Gastrocnemius medialis (tissue), 4 donors: ENCODE measurements around the gene QSOX2. TPM values are rescaled to one million over a fixed set of nuclear protein-coding genes. Genes with fewer than 3 reads are reported as not detected.

Experiments
- ATAC-seq, 2 donors: fragments of 150-250 bp; one replicate each; pipeline ENCODE4 v1.9.1; 2016
- DNase-seq, 2 donors: peaks; one replicate each; pipeline ENCODE4 v3.0.0-alpha.2; 2019
- H3K27ac ChIP-seq, 4 donors: fragments of 200-600 bp; sonication (generic); 1 replicate in 1 of 4; 2 replicates in 3 of 4; pipeline ENCODE4 v1.5.1; 2016 to 2018; ENCODE audit warnings: mild to moderate bottlenecking in 2 of 4, moderate library complexity in 1 of 4
- H3K27me3 ChIP-seq, 3 donors: fragments of 200-600 bp; sonication (generic) in 2 of 3; 1 replicate in 1 of 3; 2 replicates in 2 of 3; pipeline versions ENCODE4 v1.5.1 to v1.6.0; 2016 to 2019; ENCODE audit warnings: mild to moderate bottlenecking in 1 of 3, moderate library complexity in 1 of 3
- H3K36me3 ChIP-seq, 2 donors: fragments of 200-600 bp; sonication (generic) in 1 of 2; one replicate each; pipeline ENCODE4 v1.5.1; 2017 to 2018
- H3K4me1 ChIP-seq, 2 donors: fragments of 200-600 bp; sonication (generic) in 1 of 2; one replicate each; pipeline ENCODE4 v1.5.1; 2016 to 2017; ENCODE audit warnings: mild to moderate bottlenecking in 2 of 2
- H3K4me3 ChIP-seq, 4 donors: fragments of 200-600 bp; sonication (generic) in 3 of 4; 1 replicate in 1 of 4; 2 replicates in 3 of 4; pipeline ENCODE4 v1.5.1; 2016 to 2019; ENCODE audit warnings: mild to moderate bottlenecking in 2 of 4
- H3K9me3 ChIP-seq, 3 donors: fragments of 200-600 bp; sonication (generic) in 2 of 3; 1 replicate in 1 of 3; 2 replicates in 2 of 3; pipeline ENCODE4 v1.5.1; 2016 to 2019
- POLR2A ChIP-seq, 2 donors: fragments of 450-650 bp; IDR thresholded peaks; one replicate each; pipeline ENCODE4 v1.6.1; 2017; ENCODE audit warnings: antibody characterized with exemption in 2 of 2, mild to moderate bottlenecking in 2 of 2, moderate library complexity in 2 of 2
- in situ Hi-C, 4 donors: fragments of 200-750 bp; cut with MboI; loops; one replicate each; pipeline versions ENCODE4 v1.15.0 to v1.8.0; 2017; ENCODE audit warnings: low sequenced_read_pairs in 4 of 4
- intact Hi-C: fragments of 100-400 bp; cut with DNase I; formaldehyde crosslinking; loops from one replicate; pipeline ENCODE4 v1.15.1; 2023; ENCODE audit warnings: low total_unique reads
- total RNA-seq, 4 donors: library from RNA; depleted of rRNA; stranded (reverse); fragments of >200 nt; gene quantifications; one replicate each; pipeline versions ENCODE4 v1.1.0 to v1.2.3, GENCODE V29; 2016
- TF ChIP-seq, protein P1 (sequence below), 5 experiments: fragments of 450-650 bp in 3 of 5; fragments of 200-600 bp in 2 of 5; sonication (generic) in 2 of 5; IDR thresholded peaks in 4 of 5; conservative IDR thresholded peaks in 1 of 5; 1 replicate in 4 of 5; 2 replicates in 1 of 5; pipeline ENCODE4 v1.5.1; 2016 to 2019; ENCODE audit warnings: antibody characterized with exemption in 5 of 5, mild to moderate bottlenecking in 3 of 5, moderate library complexity in 3 of 5

The QSOX2 gene
- total RNA-seq, 4 donors from 2014 or later, result 3.3 to 5.8 (median 5.2) TPM

DNA sequence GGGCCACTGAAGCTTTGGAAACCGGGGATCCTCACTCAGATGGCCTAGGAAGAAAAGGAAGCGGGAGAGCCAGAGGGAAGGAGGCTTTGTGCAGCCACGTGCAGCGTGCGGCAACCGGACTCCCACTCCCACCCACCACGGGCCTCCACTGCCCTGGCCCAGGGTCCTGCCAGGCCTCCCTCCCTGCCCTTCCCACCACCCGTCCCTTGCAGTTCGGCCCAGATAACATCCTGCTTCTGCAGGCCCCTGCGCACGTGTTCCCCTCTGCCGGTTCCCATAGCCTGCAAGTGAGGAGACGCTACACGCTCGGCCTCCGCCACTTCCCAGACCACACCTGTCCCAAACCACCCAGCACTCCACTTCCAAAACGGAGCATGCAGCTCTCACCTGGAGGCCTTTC is 36.4 kb downstream of the QSOX2 start:
- ATAC-seq, result no peak
- Histone ChIP-seq H3K4me3 (no peak overlapping the region), H3K27me3 (peaks cover 6 to 12% (median 6%) of the 10 kb centered on the region in 3 donors), H3K4me1 (no peaks in the 10 kb centered on the region), H3K27ac (no peak overlapping the region), H3K9me3 (no peaks in the 10 kb centered on the region), H3K36me3 (peaks cover 0 to 47% of the 10 kb centered on the region in 2 donors)
- no peak for DNase-seq
- intact Hi-C loops (no loop called here), in situ Hi-C loops (no loop called here)
- TF ChIP-seq POLR2A (IDR thresholded peaks at IDR 0.05), result no peak
- TF ChIP-seq, protein P1, sequence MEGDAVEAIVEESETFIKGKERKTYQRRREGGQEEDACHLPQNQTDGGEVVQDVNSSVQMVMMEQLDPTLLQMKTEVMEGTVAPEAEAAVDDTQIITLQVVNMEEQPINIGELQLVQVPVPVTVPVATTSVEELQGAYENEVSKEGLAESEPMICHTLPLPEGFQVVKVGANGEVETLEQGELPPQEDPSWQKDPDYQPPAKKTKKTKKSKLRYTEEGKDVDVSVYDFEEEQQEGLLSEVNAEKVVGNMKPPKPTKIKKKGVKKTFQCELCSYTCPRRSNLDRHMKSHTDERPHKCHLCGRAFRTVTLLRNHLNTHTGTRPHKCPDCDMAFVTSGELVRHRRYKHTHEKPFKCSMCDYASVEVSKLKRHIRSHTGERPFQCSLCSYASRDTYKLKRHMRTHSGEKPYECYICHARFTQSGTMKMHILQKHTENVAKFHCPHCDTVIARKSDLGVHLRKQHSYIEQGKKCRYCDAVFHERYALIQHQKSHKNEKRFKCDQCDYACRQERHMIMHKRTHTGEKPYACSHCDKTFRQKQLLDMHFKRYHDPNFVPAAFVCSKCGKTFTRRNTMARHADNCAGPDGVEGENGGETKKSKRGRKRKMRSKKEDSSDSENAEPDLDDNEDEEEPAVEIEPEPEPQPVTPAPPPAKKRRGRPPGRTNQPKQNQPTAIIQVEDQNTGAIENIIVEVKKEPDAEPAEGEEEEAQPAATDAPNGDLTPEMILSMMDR (IDR thresholded peaks at IDR 0.05 in 4 of 5, conservative IDR thresholded peaks at IDR 0.05 in 1 of 5), result no peak

DNA sequence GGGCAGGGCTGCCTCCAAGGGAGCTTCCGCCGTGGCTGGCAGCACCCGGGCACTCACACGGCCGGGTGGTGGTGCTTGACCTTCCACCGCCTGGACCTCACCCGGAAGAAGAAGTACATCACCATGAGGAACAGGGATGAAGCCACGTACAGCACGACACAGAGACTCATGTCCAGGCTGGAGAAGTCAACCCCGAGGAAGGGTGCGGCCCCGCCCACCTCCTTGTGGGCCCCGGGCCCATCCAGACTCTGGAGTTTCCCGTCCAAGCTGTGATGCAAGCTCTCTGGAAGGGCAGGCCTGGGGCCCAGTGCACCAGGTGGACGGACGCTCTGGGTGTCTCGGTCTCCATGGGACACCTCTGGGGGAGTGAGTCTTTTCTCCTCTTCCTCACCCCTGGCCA is 36.9 kb downstream of the QSOX2 start:
- DNase-seq (no peak), ATAC-seq (no peak)
- Histone ChIP-seq H3K4me1 (no peaks in the 10 kb centered on the region), H3K4me3 (no peak overlapping the region), H3K27ac (no peak overlapping the region), H3K36me3 (peaks cover 0 to 42% of the 10 kb centered on the region in 2 donors), H3K9me3 (no peaks in the 10 kb centered on the region), H3K27me3 (peaks cover 11 to 18% (median 11%) of the 10 kb centered on the region in 3 donors)
- TF ChIP-seq, protein P1 (IDR thresholded peaks at IDR 0.05 in 4 of 5, conservative IDR thresholded peaks at IDR 0.05 in 1 of 5), result no peak
- TF ChIP-seq POLR2A (IDR thresholded peaks at IDR 0.05), result no peak
- intact Hi-C loops, result no loop called here
- in situ Hi-C loops, result no loop called here

DNA sequence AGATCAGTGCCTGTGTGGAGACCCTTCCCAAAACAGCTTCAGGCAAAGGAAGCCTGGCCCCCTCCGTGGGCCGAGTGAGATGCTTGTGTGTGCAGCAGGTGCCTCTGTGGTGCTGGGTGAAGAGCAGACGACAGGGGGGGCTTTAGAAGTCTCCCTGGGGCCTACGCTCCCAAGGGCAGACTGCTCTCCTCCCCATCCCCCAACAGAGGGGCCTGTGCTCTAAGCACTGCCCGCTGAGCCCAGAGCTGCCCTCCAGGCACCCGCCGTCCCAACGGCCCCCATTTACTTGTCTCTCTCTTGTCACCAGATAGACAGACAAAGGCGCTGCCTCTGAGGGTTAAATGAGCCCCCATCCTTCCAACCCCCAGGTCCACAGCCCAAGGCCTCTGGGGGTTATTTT is 38.0 kb downstream of the QSOX2 start:
- no peaks in the 10 kb centered on the region for H3K9me3 ChIP-seq
- in situ Hi-C loops (no loop called here), intact Hi-C loops (no loop called here)
- H3K27me3 ChIP-seq, result peaks cover 17 to 27% (median 19%) of the 10 kb centered on the region in 3 donors
- peaks cover 0 to 34% of the 10 kb centered on the region in 2 donors for H3K36me3 ChIP-seq
- no peaks in the 10 kb centered on the region for H3K4me1 ChIP-seq
- H3K4me3 ChIP-seq, result no peak overlapping the region
- no peak for ATAC-seq
- H3K27ac ChIP-seq, result no peak overlapping the region
- DNase-seq, result no peak
- no peak for TF ChIP-seq POLR2A (IDR thresholded peaks at IDR 0.05)
- TF ChIP-seq, protein P1 (IDR thresholded peaks at IDR 0.05 in 4 of 5, conservative IDR thresholded peaks at IDR 0.05 in 1 of 5), result no peak

DNA sequence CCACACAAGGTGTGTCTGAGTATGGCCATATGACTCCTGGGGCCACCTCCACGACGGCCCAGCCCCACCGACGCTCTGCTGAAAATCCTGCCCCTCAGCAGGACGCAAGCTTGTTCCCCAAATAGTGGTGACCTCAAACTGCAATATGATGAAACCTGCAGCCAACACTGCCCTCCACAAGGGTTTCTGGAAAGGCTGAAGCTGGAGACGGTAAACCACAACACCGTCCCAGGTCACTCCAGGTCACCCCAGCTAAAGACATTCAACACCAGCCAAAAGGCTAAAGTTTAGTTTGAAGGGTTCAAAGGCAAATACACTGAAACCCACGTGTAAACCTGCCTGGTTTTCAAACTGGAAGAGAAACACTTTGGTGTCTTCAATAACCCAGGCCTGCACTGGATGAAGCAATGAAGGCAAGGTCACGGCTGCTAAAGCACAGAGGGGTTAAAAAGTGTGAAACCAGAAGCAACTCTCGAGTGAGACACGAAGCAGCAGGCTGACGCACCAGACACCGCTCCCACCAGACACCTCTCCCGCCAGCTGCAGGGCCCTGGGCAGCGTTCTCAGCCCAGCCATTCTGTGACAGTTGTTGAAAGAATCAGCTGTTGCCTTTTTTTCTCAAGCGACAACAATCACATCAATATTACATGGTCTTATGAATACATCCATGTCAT is 38.9 kb downstream of the QSOX2 start:
- Histone ChIP-seq H3K9me3 (no peaks in the 10 kb centered on the region), H3K4me3 (no peak overlapping the region), H3K27ac (no peak overlapping the region), H3K27me3 (peaks cover 25 to 35% (median 28%) of the 10 kb centered on the region in 3 donors), H3K4me1 (no peaks in the 10 kb centered on the region), H3K36me3 (peaks cover 0 to 26% of the 10 kb centered on the region in 2 donors)
- intact Hi-C loops (no loop called here), in situ Hi-C loops (no loop called here)
- TF ChIP-seq POLR2A (IDR thresholded peaks at IDR 0.05), result no peak
- TF ChIP-seq, protein P1 (IDR thresholded peaks at IDR 0.05 in 4 of 5, conservative IDR thresholded peaks at IDR 0.05 in 1 of 5), result no peak
- DNase-seq (no peak), ATAC-seq (no peak)

DNA sequence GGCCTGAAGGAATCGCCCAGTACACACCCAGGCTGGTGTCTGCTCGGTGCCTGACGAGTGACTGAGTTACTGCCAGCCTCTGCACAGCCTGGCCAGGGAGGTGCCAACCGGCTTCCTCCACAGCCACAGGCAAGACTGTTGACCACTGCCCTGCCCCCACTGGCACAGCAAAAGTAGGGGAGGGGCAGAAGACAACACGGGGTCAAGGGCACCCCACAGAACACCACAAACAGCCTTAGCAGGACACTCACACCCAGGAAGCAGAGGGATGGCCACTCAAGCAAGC is 40.0 kb downstream of the QSOX2 start:
- ATAC-seq (no peak), DNase-seq (no peak)
- H3K4me1 ChIP-seq, result no peaks in the 10 kb centered on the region
- H3K4me3 ChIP-seq, result no peak overlapping the region
- H3K27me3 ChIP-seq, result peaks cover 35 to 45% (median 38%) of the 10 kb centered on the region in 3 donors
- intact Hi-C loops (no loop called here), in situ Hi-C loops (no loop called here)
- no peaks in the 10 kb centered on the region for H3K9me3 ChIP-seq
- peaks cover 0 to 15% of the 10 kb centered on the region in 2 donors for H3K36me3 ChIP-seq
- no peak overlapping the region for H3K27ac ChIP-seq
- TF ChIP-seq POLR2A (IDR thresholded peaks at IDR 0.05), result no peak
- TF ChIP-seq, protein P1 (IDR thresholded peaks at IDR 0.05 in 4 of 5, conservative IDR thresholded peaks at IDR 0.05 in 1 of 5), result no peak
